Measurements from ENCODE around the gene TTLL5.
"Not testable (repeated sequence)": the region's sequence is repeated elsewhere in the genome, so short reads cannot be mapped to it uniquely, and the experiment has no call there.

TTLL5 gene

GRCh38 chr14:75911883-75912282 lies 250.8 kb downstream of the TTLL5 start (continued):
- TF ChIP-seq, protein P1, sequence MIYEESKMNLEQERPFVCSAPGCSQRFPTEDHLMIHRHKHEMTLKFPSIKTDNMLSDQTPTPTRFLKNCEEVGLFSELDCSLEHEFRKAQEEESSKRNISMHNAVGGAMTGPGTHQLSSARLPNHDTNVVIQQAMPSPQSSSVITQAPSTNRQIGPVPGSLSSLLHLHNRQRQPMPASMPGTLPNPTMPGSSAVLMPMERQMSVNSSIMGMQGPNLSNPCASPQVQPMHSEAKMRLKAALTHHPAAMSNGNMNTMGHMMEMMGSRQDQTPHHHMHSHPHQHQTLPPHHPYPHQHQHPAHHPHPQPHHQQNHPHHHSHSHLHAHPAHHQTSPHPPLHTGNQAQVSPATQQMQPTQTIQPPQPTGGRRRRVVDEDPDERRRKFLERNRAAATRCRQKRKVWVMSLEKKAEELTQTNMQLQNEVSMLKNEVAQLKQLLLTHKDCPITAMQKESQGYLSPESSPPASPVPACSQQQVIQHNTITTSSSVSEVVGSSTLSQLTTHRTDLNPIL (CRISPR knock-in tag; IDR thresholded peaks at IDR 0.05; ENCODE audit: low read depth), result no peak
- TF ChIP-seq GLIS3 (CRISPR knock-in tag; IDR thresholded peaks at IDR 0.05) (no peak), ARNTL (CRISPR knock-in tag; IDR thresholded peaks at IDR 0.05; ENCODE audit: borderline replicate concordance, low read depth) (no peak)

DNA sequence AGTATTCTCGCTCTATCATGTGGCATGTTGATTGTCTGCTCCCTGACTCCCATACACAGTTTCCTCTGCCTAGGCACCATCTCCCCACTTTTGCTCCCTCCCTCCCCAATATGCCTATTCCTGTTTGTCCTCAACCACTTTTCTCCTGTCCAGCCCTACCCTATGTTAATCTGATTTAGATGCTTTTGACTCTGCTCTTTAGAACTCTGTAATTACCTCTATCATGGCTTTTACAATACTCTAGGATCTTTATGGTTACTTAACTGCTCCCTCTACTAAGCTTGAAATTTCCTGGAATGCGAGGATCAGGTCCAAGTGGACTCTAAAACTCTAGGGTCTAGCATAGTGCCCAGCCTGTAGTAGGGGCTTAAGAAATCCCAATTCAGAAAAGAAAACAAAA lies 252.1 kb downstream of the TTLL5 start:
- TF ChIP-seq, protein P2, sequence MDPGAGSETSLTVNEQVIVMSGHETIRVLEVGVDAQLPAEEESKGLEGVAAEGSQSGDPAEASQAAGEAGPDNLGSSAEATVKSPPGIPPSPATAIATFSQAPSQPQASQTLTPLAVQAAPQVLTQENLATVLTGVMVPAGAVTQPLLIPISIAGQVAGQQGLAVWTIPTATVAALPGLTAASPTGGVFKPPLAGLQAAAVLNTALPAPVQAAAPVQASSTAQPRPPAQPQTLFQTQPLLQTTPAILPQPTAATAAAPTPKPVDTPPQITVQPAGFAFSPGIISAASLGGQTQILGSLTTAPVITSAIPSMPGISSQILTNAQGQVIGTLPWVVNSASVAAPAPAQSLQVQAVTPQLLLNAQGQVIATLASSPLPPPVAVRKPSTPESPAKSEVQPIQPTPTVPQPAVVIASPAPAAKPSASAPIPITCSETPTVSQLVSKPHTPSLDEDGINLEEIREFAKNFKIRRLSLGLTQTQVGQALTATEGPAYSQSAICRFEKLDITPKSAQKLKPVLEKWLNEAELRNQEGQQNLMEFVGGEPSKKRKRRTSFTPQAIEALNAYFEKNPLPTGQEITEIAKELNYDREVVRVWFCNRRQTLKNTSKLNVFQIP (CRISPR knock-in tag; IDR thresholded peaks at IDR 0.05; ENCODE audit: borderline replicate concordance, low read depth), result no peak
- TF ChIP-seq, protein P1 (CRISPR knock-in tag; IDR thresholded peaks at IDR 0.05; ENCODE audit: low read depth), result no peak
- no peak for TF ChIP-seq GLIS3 (CRISPR knock-in tag; IDR thresholded peaks at IDR 0.05)
- ATAC-seq, result no peak

GRCh38 chr14:75915045-75915444 lies 254.0 kb downstream of the TTLL5 start:
- TF ChIP-seq ARNTL (CRISPR knock-in tag; IDR thresholded peaks at IDR 0.05; ENCODE audit: borderline replicate concordance, low read depth) (no peak), ISL1 (CRISPR knock-in tag; IDR thresholded peaks at IDR 0.05) (0 out of 2 replicates have a peak, but pooled peaks have one; percentile 10)
- no peak for ATAC-seq

DNA sequence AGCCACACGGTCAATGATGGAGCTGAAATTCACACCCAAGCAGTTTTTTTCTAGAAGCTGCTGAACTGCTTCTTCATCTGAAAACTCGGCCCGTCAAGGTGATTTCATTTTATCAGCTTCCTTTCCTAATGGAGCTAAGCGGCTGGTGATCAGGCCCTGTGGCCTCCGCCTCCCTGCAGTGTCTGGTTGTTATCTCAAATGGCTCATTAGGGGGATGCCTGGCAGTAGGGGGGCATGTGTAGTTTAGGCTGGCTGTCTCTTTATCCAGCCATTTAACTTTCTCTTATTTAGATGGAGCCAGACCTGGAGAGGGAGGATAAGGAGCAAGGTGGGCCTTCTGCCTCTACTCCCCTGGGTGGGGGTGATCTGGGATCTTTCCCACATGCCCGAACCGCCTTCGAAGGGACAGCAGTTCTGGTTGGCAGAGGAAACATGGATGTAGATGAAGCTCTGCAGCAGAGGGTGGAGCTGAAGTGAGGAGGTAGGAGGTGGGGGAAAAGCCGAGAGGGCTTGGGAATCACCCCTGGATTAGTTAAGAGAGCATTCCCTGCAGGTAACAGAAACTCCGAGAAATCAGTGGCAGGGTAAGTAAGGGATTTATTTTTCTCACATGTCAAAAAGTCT lies 256.4 kb downstream of the TTLL5 start:
- no peak; the same call in 2 of the 3 replicates for ATAC-seq
- TF ChIP-seq RARB (CRISPR knock-in tag; IDR thresholded peaks at IDR 0.05) (no peak), TCF4 (CRISPR knock-in tag; IDR thresholded peaks at IDR 0.05; ENCODE audit: borderline replicate concordance) (peak; percentile 50; the same call in 1 of the 2 replicates)

DNA sequence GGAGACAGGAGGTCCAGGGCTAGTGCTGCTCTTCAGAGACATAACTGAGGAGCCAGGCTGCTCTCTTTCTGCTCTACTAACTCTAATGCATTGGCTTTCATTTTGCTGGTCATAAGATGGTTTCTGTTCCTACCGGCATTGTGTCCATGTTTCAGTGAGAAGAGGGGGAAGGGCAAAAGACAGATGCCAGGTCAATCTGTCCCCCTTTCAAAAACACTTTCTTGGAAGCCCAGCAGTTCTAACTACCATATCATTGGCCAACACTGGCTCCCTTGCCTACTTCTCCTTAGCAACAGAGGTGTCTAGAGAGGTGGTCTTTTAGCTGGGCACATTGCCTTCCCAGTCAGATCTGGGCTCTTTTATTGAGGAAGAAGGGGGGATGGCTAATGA lies 256.9 kb downstream of the TTLL5 start:
- TF ChIP-seq ZNF8 (CRISPR knock-in tag; IDR thresholded peaks at IDR 0.05) (no peak), RARB (CRISPR knock-in tag; IDR thresholded peaks at IDR 0.05) (no peak), ZNF70 (CRISPR knock-in tag; IDR thresholded peaks at IDR 0.05) (no peak), TSHZ2 (CRISPR knock-in tag; IDR thresholded peaks at IDR 0.05) (no peak), ZFP3 (CRISPR knock-in tag; IDR thresholded peaks at IDR 0.05) (no peak), SNAI2 (CRISPR knock-in tag; IDR thresholded peaks at IDR 0.05) (no peak), TOX (CRISPR knock-in tag; IDR thresholded peaks at IDR 0.05; ENCODE audit: borderline replicate concordance) (no peak), PPARA (CRISPR knock-in tag; IDR thresholded peaks at IDR 0.05; ENCODE audit: borderline replicate concordance) (no peak), ZNF565 (CRISPR knock-in tag; conservative IDR thresholded peaks at IDR 0.05; ENCODE audit: low read depth) (no peak), ESRRG (CRISPR knock-in tag; IDR thresholded peaks at IDR 0.05) (no peak), CSRNP3 (CRISPR knock-in tag; IDR thresholded peaks at IDR 0.05) (no peak), ZC3H10 (CRISPR knock-in tag; IDR thresholded peaks at IDR 0.05) (no peak), TCF4 (CRISPR knock-in tag; IDR thresholded peaks at IDR 0.05; ENCODE audit: borderline replicate concordance) (no peak), PATZ1 (CRISPR knock-in tag; IDR thresholded peaks at IDR 0.05; ENCODE audit: borderline replicate concordance) (no peak), CSDC2 (CRISPR knock-in tag; IDR thresholded peaks at IDR 0.05) (no peak), GLIS3 (CRISPR knock-in tag; IDR thresholded peaks at IDR 0.05) (no peak), ARNTL (CRISPR knock-in tag; IDR thresholded peaks at IDR 0.05; ENCODE audit: borderline replicate concordance, low read depth) (no peak), ZFP30 (CRISPR knock-in tag; IDR thresholded peaks at IDR 0.05) (no peak), ISL1 (CRISPR knock-in tag; IDR thresholded peaks at IDR 0.05) (no peak)
- TF ChIP-seq, protein P2 (CRISPR knock-in tag; IDR thresholded peaks at IDR 0.05; ENCODE audit: borderline replicate concordance, low read depth), result no peak
- ATAC-seq, result no peak

- not testable (repeated sequence) for ATAC-seq
Measured at GRCh38 chr14:75920421-75920820, 259.4 kb downstream of the TTLL5 start.

Data from SK-N-SH treated with all-trans-retinoic acid at 6 μM for 48 hours (cell line).